Brain pericyte (primary cell): Measurements from ENCODE around the gene HIF1A.
"Not testable (repeated sequence)": the region's sequence is repeated elsewhere in the genome, so short reads cannot be mapped to it uniquely, and the experiment has no call there.

Source experiments
- DNase-seq: peaks from one replicate; pipeline ENCODE4 v3.0.0-alpha.2; 2012; ENCODE audit warnings: low read depth, low spot score

HIF1A gene

DNA sequence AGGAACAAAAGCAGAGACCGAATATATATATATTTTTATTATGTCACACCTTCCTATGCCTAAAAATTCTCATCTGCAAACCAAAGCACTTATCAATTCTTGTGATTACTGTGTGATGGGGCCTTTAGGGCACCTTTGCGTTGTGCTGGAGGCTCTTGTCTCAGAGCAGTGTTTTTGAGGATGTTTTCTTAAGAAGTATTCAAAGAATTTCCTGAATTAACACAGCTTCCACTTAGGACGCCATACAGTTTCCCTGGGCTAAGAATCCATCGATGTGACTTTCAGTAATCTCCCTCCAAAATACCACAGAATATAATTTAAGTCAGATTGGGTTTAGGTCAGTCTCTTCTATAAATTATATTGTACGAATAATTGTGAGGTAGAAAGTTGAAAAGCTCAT lies 22.0 kb upstream of the HIF1A start:
- no peak for DNase-seq

DNA sequence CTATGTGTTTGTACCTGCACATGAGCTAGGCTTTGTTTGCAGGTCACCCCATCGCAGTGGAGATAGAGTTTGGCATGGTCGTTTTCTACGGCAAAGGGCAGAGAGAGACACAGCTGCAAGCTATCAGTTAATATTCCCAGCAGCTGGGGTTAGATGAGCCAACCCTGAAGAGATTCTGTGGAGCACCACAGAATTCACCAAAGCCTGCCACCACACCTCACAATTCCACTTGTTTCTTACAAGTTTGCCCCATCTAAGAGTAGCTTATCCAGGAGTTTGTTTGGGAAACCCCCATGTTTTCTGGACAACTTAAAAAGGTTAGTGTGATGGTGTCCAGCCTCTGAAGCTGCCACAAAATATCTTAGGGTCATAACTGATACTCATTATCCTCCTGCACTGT lies 20.0 kb upstream of the HIF1A start:
- no peak for DNase-seq

DNA sequence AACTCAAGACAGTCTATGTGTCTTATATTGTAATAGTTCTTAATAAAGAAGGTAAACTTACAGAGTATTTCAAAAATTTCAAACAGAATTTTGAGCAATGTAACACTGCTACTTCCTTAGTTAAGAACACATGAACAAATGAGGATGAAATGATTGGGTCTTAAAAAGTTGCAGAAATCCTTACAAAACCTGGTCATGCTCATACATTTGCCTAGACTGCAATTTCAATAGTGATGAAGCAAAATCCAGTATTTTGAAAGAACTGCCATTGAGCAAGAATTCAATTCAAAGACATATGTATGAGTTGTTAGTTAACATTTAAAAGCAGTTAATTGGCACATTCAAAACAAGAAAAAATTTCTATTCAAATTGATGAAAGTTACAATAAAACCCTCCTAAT lies 17.8 kb upstream of the HIF1A start:
- DNase-seq: no peak

DNA sequence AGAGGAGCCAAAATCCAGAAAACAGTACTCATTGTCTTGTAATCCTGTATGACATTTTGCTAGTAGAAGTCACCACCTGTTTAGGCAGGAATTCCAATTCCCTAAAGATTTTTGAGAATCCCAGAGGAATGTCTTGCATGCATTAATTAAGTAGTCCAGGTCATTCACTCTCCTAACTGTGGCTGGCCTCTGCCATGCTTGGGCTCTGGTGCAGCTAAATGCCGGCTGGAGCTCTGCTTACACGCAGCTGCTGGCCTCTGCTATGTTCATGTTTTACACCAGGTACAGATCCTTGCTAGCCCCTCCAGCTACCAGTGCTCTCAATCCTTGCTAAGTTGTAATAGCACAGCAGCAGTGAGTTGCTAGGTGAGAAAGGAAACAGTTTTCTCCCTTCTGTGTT lies 16.3 kb upstream of the HIF1A start:
- no peak for DNase-seq

DNA sequence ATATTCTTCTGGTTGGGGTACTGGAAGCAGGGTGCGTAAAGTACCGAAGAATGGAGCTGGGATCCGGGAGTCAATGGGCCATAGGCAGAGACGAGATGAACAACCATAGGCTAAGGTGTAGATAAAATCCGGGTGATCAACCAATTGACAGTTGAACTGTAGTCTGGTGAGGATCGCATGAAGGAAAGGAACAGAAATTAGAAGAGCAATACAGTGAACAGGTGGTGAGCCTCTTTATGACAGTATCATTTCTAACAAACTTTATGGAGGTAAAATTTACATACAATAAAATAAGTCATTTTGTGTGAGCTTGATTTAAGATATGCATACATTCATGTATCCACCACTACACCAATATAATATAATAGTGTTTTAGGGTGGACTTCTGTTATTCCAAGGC lies 13.9 kb upstream of the HIF1A start:
- no peak for DNase-seq

DNA sequence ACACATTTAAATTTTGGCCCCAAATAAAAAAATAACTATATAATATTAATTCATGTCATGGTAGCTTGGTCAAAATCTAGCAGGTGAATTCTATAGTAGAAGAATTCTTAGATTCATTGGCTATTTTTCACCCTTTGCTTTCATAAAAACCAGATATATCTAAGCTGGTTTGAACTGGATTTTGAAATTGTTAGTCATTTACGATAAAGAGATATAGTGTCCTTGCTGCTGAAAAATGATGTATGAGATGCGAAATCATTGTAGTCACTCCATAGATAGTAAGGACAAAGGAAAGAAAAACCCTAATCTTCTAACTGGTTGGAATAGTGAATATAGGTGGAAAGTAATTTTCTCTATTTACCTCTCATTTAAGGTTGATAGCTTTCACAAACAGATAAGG lies 12.2 kb upstream of the HIF1A start:
- DNase-seq: no peak

DNA sequence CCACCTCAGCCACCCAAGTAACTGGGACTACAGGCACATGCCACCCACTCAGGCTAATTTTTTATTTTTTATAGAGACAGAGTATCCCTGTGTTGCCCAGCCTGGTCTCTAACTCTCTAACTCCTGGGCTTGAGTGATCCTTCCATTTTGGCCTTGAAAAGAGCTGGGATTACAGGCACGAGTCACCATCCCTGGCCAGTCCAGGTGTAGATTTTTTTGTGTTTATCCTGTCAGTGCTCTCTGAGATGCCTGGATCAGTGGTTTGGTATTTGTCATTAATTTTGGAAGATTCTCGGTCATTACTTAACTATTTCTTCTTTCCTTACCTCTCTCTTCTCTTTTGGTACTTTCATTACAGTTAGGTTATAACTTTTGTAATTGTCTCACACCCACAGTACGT lies 5.3 kb upstream of the HIF1A start:
- DNase-seq: no peak

DNA sequence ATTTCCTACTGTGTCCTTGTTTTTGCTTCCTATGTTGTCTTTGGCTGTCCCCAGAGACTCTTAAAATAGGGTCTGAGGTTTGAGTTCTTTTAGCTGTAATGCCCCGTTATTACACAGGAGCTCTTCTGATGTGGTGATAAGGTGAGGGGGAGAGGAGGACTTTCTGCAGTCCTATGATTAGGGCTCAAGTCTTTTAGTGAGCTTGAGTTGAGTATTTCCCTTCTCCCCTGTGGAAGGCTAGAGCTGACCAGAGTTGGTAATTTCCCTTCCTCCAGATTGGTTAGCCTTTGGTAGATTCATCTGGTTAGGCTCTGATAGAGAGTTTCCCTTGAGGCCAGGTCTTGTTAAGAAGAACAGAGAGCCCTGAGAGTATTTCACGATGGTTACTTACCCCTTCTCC lies 4.3 kb upstream of the HIF1A start:
- DNase-seq: no peak

DNA sequence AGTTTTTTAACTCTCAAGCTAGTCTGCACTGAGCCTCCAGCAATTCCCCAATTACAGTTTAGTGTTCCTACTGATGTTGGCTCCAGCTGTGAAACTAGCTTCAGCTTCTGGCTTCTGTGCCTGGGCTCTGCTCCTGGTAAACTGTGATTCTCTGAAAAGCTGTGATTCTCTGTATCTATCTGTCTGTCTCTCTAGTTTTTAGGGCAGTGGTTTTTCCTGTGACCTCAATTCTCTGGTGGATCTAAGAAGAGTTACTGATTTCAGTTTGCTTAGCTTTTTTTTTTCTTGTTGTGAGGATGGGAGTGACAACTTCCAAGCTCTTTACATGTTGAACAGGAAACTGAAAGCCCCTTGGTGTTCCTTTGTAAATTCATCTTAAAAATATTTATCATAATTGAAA lies 3.8 kb upstream of the HIF1A start:
- no peak for DNase-seq

DNA sequence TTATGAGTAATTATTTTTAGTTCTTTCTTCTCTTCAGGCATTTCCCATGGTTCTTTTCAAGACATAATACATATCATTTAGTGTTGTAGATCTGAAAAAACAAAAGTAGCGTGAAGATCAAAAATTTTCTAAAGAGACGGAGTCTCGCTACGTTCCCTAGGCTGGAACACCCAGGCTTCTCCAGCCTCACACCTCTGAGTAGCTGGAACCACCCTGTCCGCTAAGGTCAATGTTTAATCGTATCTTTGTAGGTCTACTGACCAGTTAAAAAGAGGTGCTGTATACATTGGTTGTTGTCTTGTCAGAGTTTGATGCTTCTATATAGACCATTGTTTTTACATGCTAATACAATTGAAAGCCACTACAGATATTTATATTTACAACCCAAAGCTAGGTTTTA lies 1.3 kb upstream of the HIF1A start:
- DNase-seq: no peak

DNA sequence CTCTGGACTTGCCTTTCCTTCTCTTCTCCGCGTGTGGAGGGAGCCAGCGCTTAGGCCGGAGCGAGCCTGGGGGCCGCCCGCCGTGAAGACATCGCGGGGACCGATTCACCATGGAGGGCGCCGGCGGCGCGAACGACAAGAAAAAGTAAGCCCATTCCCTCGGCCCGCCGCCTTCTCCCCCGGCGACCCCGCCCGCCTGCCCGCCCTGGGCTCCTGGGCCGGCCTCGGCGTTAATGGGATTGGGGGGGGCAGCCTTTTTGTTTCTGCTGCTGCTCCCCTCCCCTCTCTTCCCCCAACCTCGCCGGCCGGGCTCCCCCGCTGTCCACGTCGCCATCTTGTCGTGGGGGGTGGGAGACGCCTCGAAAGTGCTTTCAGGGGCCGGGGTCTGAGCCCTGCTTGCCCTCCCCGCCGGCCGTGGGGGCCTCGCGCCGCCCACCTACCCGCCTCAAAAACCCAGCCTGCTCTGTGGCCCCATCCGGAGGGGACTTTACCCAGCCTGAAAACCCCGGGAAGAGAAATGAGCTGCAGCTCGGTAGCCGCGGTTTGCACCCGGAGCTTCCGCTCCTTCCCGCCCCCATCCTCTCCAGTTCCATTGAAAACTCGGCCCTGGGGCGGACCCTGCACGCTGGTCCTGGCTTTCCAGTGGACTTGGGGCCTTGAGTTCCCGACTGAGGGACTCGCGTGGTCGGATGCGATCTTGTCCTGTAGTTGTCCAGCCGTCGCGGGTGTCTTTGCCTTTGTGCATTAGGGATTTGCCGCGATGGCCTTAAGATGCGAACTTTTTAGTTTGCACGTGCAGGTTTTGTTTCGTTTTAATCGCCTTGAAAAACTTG lies 598 bp downstream of the HIF1A start:
- no peak for DNase-seq

DNA sequence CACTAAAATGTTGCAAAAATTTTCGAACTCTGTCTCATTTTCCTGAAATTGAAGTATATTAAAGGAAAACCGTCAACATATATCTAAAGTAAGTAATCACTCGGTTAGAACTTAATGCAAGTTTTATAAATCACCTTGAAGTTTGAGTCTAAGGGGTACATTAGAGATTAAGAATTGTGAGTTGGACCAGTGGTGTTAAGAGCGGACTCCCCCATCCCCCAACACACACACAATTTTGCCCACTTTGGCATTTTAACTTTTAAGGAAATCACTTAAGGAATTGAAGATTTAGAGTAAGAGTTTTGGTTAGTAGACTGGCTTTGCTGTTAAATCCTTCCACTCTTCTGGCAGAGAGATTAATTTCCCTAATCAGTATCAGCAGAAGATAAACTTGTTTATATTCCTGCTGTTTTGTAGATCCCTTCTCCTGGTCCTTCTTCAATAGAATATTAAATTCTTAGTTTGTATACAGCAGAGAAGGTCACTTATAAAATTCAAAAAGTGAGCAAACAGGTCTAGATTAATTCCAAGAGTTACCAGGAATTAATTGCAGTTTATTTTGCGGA lies 1.5 kb downstream of the HIF1A start:
- no peak for DNase-seq

DNA sequence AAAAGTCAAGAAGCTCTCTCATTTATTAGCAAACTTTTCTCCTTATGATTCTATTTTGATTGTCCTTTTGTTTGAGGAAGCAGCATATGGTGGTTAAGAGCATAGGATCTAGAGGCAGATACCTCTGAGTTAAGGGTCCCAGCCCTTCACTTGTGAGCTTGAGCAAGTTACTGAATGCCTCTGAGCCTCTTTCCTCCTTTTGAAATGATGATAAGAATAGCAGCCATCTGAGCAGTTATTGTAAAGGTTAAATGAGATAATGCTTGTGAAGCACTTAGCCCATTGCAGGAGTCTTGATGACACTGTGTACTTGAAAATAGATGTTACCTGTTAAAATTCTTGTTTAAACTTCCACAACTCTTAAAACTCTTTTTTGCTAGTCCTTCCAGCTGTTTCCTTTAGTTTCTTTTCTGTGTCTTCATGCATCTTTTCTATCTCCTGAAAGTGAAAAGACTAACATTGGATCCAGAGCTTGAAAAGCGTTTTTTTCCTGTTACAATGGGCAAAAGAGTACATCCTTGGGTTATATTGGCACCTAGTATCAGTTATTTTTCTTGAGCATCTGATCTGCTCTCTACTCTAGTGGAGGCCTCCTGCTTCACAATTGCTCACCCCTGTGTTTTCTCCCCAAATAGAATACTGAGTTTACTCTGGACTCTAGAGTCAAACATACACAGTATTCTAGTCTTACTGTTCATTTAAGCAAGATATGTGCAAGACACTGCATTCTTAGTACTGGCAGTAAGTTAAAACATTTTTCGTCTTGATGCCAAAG lies 3.1 kb downstream of the HIF1A start:
- no peak for DNase-seq

DNA sequence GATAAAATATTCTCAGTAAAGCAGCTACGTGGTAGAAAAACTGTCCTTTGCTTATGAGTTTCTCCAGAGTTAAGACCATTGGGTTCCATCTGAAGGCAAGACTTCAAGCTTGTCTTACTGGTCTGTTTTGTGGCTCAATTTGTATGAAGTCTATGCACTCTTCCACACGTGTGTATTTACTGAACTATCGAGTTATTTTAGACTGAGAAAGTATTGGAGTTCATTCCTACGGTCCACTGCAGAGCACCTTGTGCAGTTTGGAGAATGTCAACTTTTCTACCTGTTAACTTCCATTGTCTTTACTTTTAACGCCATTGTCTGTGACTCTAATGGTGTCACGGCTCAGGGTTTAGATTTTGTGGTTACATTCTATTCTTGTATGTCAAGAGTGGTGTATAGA lies 3.7 kb downstream of the HIF1A start:
- DNase-seq: no peak

DNA sequence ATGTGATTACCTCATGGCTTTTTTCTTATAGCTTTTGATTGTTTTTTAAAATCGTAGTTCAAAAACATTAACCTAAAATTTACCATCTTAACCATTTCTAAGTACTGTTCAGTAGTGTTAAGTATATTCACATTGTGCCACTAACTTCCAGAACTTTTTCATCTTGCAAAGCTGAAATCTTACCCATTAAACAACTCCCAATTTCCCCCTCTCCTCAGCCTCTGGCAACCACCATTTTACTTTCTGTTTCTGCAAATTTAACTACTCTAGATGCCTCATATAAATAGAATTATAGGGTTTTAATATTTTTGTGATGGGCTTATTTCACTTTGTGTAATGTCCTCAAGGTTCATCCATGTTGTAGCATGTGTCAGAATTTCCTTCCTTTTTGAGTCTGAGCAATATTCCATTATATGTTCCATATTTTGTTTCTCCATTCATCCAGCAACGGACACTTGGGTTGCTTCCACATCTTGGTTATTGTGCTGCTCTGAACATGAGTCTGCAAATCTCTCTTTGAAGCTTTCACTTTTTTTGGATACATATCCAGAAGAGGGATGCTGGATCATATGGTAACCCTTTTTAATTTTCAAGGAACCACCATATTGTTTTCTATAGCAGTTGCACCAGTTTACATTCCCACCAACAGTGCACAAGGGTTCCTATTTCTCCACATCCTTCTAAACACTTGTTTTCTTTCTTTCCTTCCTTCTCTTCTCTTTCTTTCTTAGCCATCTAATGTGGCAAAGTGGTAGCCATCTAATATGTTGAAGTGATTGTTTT lies 5.0 kb downstream of the HIF1A start:
- no peak for DNase-seq

DNA sequence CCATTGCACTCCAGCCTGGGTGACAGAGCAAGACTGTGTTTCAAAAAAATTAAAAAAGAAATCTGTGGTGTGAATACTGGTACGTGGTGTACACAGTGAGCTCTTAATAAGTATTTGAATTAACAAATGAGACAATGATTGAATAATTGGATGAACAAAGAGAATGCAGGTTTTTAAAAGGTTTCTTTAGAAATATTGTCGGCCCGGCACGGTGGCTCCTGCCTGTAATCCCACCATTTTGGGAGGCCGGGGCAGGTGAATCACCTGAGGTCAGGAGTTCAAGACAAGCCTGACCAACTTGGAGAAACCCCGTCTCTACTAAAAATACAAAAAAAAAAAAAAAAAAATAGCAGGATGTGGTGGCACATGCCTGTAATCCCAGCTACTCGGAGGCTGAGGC lies 6.6 kb downstream of the HIF1A start:
- no peak for DNase-seq

DNA sequence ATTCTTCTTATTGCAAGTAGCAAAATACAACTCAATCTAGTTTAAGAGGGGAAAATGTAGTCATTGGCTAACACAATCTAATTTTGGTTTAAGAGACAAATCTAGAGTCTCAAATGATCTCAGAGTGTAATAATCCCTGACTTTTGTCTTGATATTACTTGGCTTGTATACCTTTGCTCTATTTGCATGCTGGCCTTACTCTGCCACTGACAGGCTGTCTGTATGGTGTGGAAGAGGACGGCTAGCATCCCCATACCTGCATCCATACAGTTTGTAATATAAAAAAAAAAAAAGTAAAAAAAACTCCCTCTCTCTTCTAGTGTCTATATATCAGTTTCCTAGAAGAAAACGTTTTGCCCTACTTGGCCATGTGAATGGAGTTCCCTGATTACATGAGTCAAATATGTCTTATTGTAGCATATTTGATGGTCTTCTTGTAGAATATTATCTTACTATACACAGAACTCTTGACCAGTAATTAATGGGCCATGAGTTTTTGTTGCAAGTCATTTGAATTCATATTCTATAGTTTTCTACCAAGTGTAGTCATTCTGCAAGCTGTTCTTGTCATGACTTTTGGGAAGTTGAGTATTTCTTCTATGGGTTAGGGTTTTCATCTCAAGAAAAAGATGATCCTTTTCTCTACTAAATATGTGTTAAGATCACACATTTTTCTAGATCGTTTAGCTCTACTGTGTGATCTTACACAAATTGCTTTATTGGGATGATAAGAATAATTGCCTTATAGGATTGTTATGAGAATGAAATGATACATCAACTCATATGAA lies 8.2 kb downstream of the HIF1A start:
- no peak for DNase-seq

DNA sequence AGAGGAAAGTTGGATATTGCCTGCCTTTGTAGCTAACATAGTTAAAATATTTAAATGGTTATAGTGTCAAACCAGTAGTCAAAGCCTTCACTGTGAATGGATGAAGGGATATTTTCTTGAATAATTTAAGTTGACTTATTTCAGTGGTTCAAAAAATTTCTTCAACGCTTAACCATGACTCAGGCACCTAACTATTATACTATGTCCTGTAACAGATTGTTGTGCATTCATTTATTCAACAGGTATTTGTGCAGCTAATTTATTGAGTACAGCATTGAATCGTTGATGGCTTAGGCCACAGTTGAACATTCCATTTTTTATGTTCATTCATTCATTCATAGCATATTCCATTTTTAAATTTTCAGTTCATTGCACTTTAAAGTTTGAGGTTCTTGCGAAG lies 9.2 kb downstream of the HIF1A start:
- DNase-seq: no peak

DNA sequence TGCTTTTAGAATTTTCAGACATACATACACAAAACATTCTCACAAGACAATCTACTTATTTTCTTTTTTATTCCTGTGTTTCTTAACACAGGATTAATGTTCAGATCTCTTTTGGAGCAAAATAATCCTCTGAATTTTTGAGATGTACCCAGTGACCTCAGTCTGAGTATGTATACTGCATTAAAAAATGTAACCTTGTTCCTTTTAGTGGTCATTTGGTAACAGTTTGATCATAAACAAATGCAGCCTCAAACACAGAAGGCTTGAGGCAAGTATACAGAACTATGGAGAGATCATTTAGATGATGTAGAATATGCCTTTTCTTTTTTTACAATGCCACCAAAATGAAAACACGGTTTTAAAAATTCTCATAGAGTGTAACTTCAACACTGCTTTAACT lies 9.7 kb downstream of the HIF1A start:
- no peak for DNase-seq

DNA sequence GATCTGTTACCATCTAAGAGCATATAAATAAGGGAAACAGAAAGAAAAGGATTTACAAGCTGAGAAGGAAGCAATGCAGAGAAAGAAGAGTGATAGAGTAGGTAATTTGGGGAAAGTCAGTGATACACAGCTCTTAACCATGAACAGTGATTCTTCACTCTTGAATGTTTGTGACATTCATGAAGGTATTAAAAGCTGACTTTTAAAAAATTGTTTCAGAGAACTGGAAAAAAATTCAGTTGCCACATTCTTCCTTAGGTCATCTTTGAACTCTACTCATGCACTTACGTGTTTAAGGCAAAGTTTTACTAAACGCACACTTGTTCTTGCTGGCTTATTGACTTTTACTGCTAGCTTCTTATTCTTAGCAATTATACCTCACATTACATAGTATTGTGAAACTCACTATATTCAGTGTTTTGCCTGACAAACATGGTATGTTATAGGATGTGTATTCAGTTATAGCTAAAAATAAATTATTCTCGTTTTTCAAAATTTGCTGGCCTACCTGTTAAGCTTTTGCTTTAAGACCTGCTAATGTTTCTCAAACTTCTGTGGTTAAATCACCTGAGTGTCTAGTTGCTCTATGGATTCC lies 10.9 kb downstream of the HIF1A start:
- DNase-seq: no peak

DNA sequence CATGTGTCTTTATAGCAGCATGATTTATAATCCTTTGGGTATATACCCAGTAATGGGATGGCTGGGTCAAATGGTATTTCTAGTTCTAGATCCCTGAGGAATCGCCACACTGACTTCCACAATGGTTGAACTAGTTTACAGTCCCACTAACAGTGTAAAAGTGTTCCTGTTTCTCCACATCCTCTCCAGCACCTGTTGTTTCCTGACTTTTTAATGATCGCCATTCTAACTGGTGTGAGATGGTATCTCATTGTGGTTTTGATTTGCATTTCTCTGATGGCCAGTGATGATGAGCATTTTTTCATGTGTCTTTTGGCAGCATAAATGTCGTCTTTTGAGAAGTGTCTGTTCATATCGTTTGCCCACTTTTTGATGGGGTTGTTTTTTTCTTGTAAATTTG lies 12.5 kb downstream of the HIF1A start:
- DNase-seq: not testable (repeated sequence)
